Thymus (tissue), 11 donors: ENCODE data around the gene MAIP1. TPM values are rescaled to one million over a fixed set of nuclear protein-coding genes. Genes with fewer than 3 reads are reported as not detected.

Experiments
- DNase-seq, 9 donors: peaks; one replicate each; pipeline ENCODE4 v3.0.0-alpha.2; 2013; ENCODE audit warnings: low spot score in 9 of 9, low read depth in 6 of 9, missing footprints in 1 of 9
- H3K27ac ChIP-seq, 2 donors: one replicate each; pipeline ENCODE4 v1.5.1; 2013; ENCODE audit warnings: control low read depth in 1 of 2, low read depth in 1 of 2, low read length in 1 of 2, mild to moderate bottlenecking in 1 of 2, moderate library complexity in 1 of 2
- H3K27me3 ChIP-seq, 2 donors: one replicate each; pipeline ENCODE4 v1.5.1; 2013; ENCODE audit warnings: low read length in 1 of 2; ENCODE audit not compliant: control insufficient read depth in 2 of 2, insufficient read depth in 1 of 2
- H3K36me3 ChIP-seq, 2 donors: one replicate each; pipeline ENCODE4 v1.5.1; 2013; ENCODE audit warnings: low read length in 1 of 2, mild to moderate bottlenecking in 1 of 2, moderate library complexity in 1 of 2; ENCODE audit not compliant: control insufficient read depth in 2 of 2, insufficient read depth in 2 of 2
- H3K4me1 ChIP-seq, 2 donors: one replicate each; pipeline ENCODE4 v1.5.1; 2013; ENCODE audit warnings: low read length in 2 of 2; ENCODE audit not compliant: control insufficient read depth in 2 of 2, insufficient read depth in 2 of 2
- H3K4me3 ChIP-seq, 2 donors: one replicate each; pipeline ENCODE4 v1.5.1; 2013; ENCODE audit warnings: low read length in 2 of 2, control low read depth in 1 of 2, mild to moderate bottlenecking in 1 of 2
- H3K9me3 ChIP-seq, 2 donors: one replicate each; pipeline ENCODE4 v1.5.1; 2013; ENCODE audit warnings: low read length in 1 of 2, mild to moderate bottlenecking in 1 of 2; ENCODE audit not compliant: control insufficient read depth in 2 of 2, insufficient read depth in 1 of 2
- WGBS: extraction: QIAGEN DNeasy Blood & Tissue Kit; methylation state at CpG from one replicate; pipeline ENCODE4 v1.1.7; 2013; 5-methylcytosine and 5-hydroxymethylcytosine counted together
- polyA plus RNA-seq: library from polyadenylated mRNA; stranded (reverse); fragments of 200-250 nt; gene quantifications from one replicate; pipeline ENCODE4 v1.2.3, GENCODE V29; 2013
- total RNA-seq: library from RNA; stranded (reverse); fragments of 120-200 nt; gene quantifications from one replicate; pipeline ENCODE4 v1.2.4, GENCODE V29; 2013
- donor health status: healthy.

The MAIP1 gene
- total and polyA plus RNA-seq, 2 donors, result 15.3 to 16.3 TPM

GRCh38 chr2:199914372-199914958 is 40.9 kb upstream of the MAIP1 start:
- Histone ChIP-seq H3K9me3 (peaks cover 7 to 17% of the 10 kb centered on the region in 2 donors), H3K36me3 (peaks cover 22 to 30% of the 10 kb centered on the region in 2 donors), H3K4me3 (no peak overlapping the region), H3K4me1 (peaks cover 6 to 15% of the 10 kb centered on the region in 2 donors), H3K27me3 (no peaks in the 10 kb centered on the region), H3K27ac (no peak overlapping the region)
- 76% methylated on average over 2 of the region's 2 CpGs for WGBS
- DNase-seq, result no peak

GRCh38 chr2:199916980-199917379 is 38.4 kb upstream of the MAIP1 start:
- DNase-seq, result no peak
- peaks cover 0 to 6% of the 10 kb centered on the region in 2 donors for H3K4me1 ChIP-seq
- no peak overlapping the region for H3K27ac ChIP-seq
- no peak overlapping the region for H3K4me3 ChIP-seq
- WGBS, result 87% methylated on average over 4 of the region's 4 CpGs
- H3K9me3 ChIP-seq, result peaks cover 7 to 14% of the 10 kb centered on the region in 2 donors
- no peaks in the 10 kb centered on the region for H3K27me3 ChIP-seq
- peaks cover 24 to 34% of the 10 kb centered on the region in 2 donors for H3K36me3 ChIP-seq

- no peaks in the 10 kb centered on the region for H3K9me3 ChIP-seq
- DNase-seq, result no peak
- H3K4me1 ChIP-seq, result no peaks in the 10 kb centered on the region
- WGBS, result 87% methylated on average over 5 of the region's 5 CpGs
- H3K36me3 ChIP-seq, result peaks cover 9 to 24% of the 10 kb centered on the region in 2 donors
- no peak overlapping the region for H3K4me3 ChIP-seq
- no peak overlapping the region for H3K27ac ChIP-seq
- no peaks in the 10 kb centered on the region for H3K27me3 ChIP-seq
Observed at GRCh38 chr2:199922856-199923255, 32.5 kb upstream of the MAIP1 start.

GRCh38 chr2:199923924-199924323 is 31.5 kb upstream of the MAIP1 start:
- no peaks in the 10 kb centered on the region for H3K4me1 ChIP-seq
- H3K4me3 ChIP-seq, result no peak overlapping the region
- H3K27me3 ChIP-seq, result no peaks in the 10 kb centered on the region
- 95% methylated on average over 2 of the region's 2 CpGs for WGBS
- DNase-seq, result no peak
- H3K27ac ChIP-seq, result no peak overlapping the region
- no peaks in the 10 kb centered on the region for H3K9me3 ChIP-seq
- peaks cover 7 to 23% of the 10 kb centered on the region in 2 donors for H3K36me3 ChIP-seq

GRCh38 chr2:199926806-199927205 is 28.6 kb upstream of the MAIP1 start:
- H3K4me3 ChIP-seq, result no peak overlapping the region
- no peak for DNase-seq
- no peaks in the 10 kb centered on the region for H3K27me3 ChIP-seq
- peaks cover 6 to 24% of the 10 kb centered on the region in 2 donors for H3K36me3 ChIP-seq
- no peaks in the 10 kb centered on the region for H3K9me3 ChIP-seq
- H3K4me1 ChIP-seq, result no peaks in the 10 kb centered on the region
- 98% methylated on average over 1 of the region's 1 CpG for WGBS
- no peak overlapping the region for H3K27ac ChIP-seq

- H3K9me3 ChIP-seq, result no peaks in the 10 kb centered on the region
- WGBS, result 95% methylated on average over 2 of the region's 2 CpGs
- no peak for DNase-seq
- no peaks in the 10 kb centered on the region for H3K4me1 ChIP-seq
- peaks cover 9 to 35% of the 10 kb centered on the region in 2 donors for H3K36me3 ChIP-seq
- H3K27me3 ChIP-seq, result no peaks in the 10 kb centered on the region
- H3K4me3 ChIP-seq, result no peak overlapping the region
- no peak overlapping the region for H3K27ac ChIP-seq
Observed at GRCh38 chr2:199928226-199928625, 27.2 kb upstream of the MAIP1 start.

- Histone ChIP-seq H3K27ac (no peak overlapping the region), H3K4me3 (no peak overlapping the region), H3K4me1 (no peaks in the 10 kb centered on the region), H3K27me3 (no peaks in the 10 kb centered on the region), H3K9me3 (no peaks in the 10 kb centered on the region), H3K36me3 (peaks cover 9 to 35% of the 10 kb centered on the region in 2 donors)
- DNase-seq, result no peak
Observed at GRCh38 chr2:199928626-199929025, 26.8 kb upstream of the MAIP1 start.

GRCh38 chr2:199929262-199929661 is 26.1 kb upstream of the MAIP1 start:
- Histone ChIP-seq H3K27me3 (no peaks in the 10 kb centered on the region), H3K4me1 (no peaks in the 10 kb centered on the region), H3K4me3 (no peak overlapping the region), H3K36me3 (peaks cover 9 to 35% of the 10 kb centered on the region in 2 donors), H3K27ac (no peak overlapping the region), H3K9me3 (no peaks in the 10 kb centered on the region)
- 93% methylated on average over 2 of the region's 2 CpGs for WGBS
- no peak for DNase-seq

- H3K9me3 ChIP-seq, result no peaks in the 10 kb centered on the region
- no peak overlapping the region for H3K27ac ChIP-seq
- no peak overlapping the region for H3K4me3 ChIP-seq
- WGBS, result 88% methylated on average over 4 of the region's 4 CpGs
- H3K27me3 ChIP-seq, result no peaks in the 10 kb centered on the region
- no peak for DNase-seq
- no peaks in the 10 kb centered on the region for H3K4me1 ChIP-seq
- H3K36me3 ChIP-seq, result peaks cover 13 to 32% of the 10 kb centered on the region in 2 donors
Observed at GRCh38 chr2:199932312-199932855, 23.0 kb upstream of the MAIP1 start.
